ENCODE measurements around the gene MUC6. TPM values are rescaled to one million over a fixed set of nuclear protein-coding genes. Genes with fewer than 3 reads are reported as not detected.
A peak's percentile ranks its signal among the peaks of the same experiment; 100 is the strongest.

Gene MUC6
- total RNA-seq, 1 donor from 2014 or later = not detected

DNA sequence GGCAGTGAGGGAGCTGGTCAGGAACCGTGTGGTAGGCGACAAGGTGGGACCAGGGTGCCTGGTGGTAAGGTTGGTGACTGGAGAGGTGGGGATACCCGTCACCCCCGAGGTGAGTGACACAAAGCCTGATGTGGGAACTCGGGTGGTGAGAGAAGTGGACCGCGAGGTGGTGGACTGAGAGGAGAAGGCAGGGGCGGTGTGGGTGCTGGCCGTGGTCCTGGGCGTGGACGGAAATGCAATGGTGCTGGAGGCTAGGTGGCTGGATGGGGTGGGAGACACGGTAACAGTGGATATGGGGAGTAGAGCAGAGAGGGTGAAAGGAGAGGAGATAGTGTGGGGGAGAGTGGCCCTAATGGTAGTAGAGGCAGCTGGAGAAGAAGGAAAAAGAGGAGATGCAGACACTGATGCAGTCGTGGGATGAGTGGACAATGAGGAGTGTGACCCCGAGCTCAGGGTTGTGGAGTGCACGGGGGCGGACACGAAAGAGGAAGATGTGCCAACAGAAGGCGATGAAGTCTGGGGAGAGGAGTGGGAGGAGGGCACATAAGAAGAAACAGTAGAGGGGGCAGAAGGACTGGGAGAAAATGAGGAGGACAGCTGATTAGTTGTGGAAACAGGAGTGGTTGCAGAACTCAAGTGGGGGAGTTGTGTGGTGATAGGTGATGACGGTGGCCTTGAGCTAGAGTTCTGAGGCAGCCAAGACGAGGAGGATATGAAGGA, 20.5 kb downstream of the MUC6 start:
- intact Hi-C loops (cut with DNase I) = no loop called here
- ATAC-seq (no peak), DNase-seq (ENCODE audit: missing footprints) (no peak)

DNA sequence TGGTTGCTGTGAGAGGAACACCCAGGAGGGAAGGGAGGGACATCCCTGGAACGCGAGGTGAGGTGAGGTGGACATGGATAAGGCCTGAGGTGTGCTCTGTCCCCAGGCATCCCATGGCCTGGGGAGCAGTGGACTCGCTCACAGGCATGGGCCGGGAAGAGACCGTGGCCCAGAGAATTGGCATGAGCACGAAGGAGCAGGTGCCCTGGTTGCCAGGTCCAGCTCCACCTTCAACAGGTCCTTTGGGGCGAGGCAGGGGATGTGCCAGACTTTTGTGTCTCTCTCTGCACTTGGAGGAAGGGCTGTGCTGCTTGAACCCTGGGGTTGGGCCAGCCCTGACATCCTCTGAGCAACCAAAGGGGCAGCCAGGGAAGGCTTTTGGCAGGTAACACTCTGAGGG, 21.5 kb downstream of the MUC6 start:
- intact Hi-C loops (cut with DNase I) = no loop called here
- no peak for ATAC-seq

DNA sequence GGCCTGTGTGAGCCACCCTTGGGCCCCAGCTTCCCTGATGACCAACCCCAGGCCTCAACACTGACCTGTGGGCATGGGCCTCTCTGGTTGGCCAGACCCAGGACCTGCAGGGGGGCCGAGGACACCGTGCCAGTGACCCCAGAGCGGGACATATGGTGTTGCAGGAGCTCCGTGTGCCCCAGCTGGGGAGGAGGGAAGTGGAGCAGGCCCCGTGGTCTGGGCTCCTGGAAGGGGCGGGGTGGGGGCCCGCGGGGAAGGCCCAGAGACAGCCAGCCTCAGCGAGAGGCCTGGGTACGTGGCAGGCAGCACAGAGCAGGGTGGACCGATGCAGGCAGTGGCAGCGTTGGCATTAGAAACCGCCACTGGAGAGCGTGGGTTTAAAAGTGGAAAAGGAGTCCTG, 22.2 kb downstream of the MUC6 start:
- intact Hi-C loops (cut with DNase I) = no loop called here
- DNase-seq (ENCODE audit: missing footprints) (no peak), ATAC-seq (no peak)

More for the DNA sequence above, 21.5 kb downstream of the MUC6 start:
- DNase-seq (ENCODE audit: missing footprints) = no peak

DNA sequence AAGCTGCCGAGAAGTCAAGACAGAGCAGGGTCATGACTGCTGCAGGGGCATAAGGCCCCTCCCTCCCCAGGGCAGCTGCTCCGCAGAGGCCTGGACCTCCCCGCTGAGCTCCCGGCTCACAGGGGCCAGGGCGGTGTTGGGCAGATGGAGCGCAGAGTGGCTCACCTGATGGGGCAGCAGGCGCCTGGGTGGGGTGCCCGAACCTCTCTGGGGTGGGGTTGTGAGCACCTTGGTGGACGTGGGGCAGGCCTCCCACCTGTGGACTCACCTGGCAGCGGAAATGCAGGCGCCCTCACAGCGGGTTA, 22.9 kb downstream of the MUC6 start:
- DNase-seq (ENCODE audit: missing footprints) (no peak), ATAC-seq (no peak)
- intact Hi-C loops (cut with DNase I) = no loop called here

DNA sequence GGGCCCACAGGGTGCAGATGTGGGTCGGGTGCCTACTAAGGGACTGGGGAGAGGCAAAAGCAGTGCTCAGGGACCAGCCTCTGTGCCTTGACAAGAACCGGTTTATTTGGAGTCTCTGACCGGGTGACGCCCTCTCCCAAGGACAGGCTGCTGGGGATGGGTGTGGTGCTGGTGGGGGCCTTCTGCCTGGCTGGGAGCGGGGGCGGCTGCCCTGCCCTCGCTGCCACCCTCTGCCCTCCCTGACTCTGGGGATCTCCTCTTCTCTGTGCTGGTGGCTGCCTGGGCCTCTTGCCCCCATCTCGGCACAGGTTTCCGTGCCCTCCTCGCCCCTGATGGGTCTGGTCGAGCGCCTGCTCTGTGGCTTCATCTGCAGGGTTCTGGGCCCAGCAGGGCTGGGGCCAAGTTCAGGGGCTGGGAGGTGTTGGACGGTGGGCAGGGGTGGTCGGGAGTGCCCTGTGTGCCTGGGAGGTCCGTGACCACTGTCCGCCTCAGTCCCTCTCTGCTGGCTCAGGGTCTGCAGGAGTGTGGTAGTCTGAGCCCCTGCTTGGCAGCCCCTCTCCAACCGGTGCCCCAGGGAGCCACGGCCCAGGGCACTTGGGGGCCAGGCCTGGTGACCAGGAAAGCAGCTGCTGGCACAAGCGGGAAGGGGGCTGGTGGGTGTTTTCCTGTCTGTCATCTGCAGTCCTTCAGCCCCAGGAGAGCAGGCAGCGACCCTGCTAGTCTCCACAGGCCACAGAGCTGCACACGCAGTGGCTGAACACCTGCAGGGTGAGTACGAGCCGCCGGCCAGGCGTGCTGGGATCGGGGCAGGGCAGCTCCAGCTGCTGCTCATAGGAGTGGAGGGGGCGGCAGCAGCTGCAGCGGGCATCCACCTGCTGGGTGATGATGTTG, 23.5 kb downstream of the MUC6 start:
- intact Hi-C loops (cut with DNase I) = no loop called here
- ATAC-seq (no peak), DNase-seq (ENCODE audit: missing footprints) (no peak)

DNA sequence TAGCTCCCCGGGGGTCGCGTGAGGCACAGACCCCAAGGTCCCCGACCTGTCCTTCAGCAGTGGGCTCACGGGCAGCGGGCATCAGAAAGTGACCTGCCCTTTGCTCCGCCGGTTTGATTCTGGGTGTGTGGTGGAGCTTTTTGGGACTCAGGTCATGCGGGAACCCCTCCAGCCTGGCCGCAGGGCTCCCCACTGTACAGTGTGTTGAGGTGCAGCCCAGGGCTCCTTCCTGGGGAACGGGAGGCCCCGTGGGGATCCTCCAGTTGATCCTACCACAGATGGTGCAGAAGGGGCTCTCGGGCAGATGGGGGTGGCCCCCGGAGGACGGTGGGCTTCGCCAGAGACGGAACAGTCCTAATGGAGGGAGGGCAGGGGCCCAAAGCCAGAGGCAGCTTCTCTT, 24.2 kb downstream of the MUC6 start:
- intact Hi-C loops (cut with DNase I) = no loop called here

DNA sequence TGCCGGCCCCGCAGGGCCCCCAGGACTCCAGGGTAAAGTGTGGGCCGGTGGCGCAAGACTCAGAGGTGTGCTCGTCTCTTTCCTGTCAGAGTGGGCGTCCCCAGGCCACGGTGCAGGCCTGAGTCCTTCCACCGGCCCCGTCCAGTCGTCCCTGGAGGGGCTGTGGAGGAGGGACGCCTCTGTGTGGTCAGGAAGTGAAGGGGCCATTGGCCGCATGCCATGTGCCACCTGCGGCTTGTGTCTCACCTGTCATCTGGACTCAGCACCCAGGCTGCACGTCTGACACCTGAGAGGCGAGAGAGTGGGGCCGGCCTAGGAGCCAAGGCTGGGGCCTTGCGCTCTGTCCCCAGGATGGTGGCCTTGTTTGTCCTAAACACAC, 25.2 kb downstream of the MUC6 start:
- no peak for DNase-seq (ENCODE audit: missing footprints)
- ATAC-seq = no peak
- intact Hi-C loops (cut with DNase I) = no loop called here

More for the DNA sequence above, 24.2 kb downstream of the MUC6 start:
- DNase-seq (ENCODE audit: missing footprints) (no peak), ATAC-seq (no peak)

DNA sequence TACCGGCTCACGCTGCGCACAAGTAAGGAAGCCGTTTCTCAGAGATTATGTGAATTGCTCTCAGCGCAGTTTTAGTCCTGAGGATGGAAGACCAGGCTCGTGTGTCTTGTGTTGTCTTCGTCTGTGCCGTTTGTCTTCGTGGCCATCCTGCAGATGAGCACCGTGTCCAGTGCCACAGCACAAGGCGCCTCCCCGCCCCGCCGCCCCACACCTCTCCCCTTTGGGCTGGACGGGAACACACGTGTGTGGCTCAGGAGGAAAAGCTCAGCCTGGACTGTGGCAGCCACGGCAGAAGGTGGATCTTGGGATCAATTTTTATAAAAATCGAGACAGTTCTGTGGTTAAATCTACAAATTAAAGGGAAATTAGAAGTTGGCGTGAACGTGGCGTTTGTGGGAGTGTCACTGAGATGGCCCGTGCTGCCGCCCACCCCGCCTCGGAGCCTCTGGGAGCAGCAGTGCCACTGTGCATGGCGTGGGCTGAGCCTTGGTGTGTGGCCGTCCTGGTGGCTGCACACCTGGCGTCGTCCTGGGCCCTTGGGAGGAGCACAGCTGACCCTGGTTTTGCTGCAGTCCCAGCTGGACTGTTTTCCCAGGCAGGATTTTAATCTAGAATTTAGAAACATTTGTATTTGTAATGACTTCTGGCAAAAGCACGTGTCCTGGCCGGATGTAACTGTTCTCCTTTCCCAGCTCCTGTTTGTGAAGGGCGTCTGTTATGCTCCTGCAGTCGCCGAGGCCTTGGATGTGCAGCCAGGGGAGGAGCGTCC, 25.8 kb downstream of the MUC6 start:
- ATAC-seq (no peak), DNase-seq (ENCODE audit: missing footprints) (no peak)
- intact Hi-C loops (cut with DNase I) = no loop called here

DNA sequence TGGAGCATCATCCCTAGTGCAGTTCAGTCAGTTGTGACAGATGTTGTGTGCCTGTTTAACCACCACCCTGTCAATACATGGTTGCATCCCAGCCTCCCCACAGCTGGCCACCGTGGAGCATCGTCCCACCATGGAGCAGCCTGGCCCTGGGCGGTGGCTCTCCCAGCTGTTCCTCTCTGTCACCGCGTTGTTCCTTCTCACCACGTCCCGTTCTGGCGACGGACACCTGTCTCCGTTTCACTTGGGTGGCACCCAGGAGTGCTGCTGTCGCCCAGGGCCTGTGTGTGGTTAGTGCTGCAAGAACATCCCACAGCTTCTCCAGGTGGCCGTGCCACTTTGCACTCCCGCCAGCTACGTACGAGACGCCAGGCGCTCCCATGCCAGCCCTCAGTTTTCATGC, 26.5 kb downstream of the MUC6 start:
- intact Hi-C loops (cut with DNase I) = no loop called here
- DNase-seq (ENCODE audit: missing footprints) (no peak), ATAC-seq (no peak)

DNA sequence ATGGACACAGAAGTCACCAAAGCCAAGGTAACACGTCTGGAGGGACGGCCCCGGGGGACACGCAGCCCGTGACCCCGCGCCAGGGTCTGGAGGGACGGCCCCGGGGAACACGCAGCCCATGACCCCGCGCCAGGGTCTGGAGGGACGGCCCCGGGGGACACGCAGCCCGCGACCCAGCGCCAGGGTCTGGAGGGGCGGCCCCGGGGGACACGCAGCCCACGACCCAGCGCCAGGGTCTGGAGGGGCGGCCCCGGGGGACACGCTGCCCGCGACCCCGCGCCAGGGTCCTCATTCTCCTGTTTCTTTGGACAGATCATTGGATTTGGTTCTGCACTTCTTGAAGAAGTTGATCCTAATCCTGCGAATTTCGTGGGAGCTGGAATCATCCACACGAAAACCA, 27.1 kb downstream of the MUC6 start:
- intact Hi-C loops (cut with DNase I) = no loop called here
- ATAC-seq (no peak), DNase-seq (ENCODE audit: missing footprints) (no peak)

DNA sequence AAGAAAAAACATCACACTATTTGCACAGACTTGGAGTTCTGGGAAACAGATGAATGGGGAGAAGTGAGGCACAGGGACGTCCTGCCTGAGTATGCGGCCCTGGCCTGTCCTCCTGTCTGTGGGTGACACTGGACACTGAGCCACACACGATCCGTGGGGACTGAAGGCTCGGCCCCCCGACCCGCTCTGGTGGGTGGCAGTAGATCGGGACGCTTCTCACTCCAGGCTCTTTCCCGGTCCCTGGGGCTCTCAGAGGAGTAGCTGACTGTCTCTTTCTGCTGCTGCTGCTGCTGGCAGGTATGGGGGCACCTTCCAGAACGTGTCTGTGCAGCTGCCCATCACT, 27.7 kb downstream of the MUC6 start:
- ATAC-seq (no peak), DNase-seq (ENCODE audit: missing footprints) (no peak)
- intact Hi-C loops (cut with DNase I) = no loop called here

DNA sequence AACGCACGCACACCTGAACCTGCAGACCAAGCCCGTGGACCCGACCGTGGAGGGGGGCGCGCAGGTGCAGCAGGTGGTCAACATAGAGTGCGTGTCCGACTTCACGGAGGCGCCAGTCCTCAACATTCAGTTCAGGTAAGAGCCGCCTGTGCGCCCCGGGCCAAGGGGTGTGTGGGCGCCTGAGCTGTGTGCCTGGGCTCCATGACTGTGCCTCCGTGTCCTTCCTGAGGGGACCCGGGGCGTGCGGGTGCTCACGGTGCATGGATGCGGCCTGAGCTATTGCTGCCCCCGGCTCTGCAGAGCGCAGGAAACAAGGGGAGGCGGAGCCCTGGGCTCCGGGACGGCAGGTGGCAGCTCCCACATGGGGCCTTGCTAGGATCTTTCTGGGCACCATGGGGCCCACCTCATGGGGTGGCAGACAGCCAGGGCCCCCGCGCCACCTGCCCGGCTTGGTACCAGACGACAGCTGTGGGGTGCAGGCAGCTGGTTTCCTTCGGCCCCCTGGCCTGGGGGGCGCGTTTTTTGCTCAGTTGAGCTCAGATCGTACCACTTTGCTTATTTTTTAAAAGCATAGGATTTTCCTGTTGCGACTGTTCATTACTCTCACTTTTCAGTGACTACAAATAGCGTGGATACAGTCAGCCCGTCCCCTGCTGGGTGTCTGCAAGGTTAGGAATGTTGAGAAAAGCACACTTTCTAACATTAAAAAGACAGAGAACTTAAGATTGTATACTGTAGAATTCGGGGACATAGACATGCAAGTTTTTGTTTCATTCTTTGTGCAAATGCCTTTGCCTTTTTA, 28.3 kb downstream of the MUC6 start:
- intact Hi-C loops (cut with DNase I) = no loop called here
- ATAC-seq (no peak), DNase-seq (ENCODE audit: missing footprints) (no peak)

DNA sequence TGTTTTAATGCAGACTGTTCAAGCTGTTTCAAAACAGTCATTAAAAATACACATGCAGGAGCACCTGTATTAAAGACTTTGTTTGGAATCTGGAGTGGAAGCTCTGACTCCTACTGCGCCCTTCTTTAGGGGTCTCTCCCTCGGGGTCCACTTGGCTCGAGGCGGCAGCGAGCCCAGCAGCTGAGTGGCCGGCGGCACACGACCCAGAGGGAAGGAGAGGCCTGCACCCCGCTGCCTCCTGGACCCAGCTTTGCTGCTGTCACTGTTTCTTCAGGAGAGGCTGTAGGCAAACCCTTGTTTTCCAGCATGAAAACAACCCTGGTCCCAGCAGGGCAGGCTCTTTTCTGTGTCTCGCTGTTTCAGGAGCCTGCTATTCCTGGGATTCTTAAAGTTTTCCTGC, 29.2 kb downstream of the MUC6 start:
- intact Hi-C loops (cut with DNase I) = no loop called here
- ATAC-seq (no peak), DNase-seq (ENCODE audit: missing footprints) (no peak)

DNA sequence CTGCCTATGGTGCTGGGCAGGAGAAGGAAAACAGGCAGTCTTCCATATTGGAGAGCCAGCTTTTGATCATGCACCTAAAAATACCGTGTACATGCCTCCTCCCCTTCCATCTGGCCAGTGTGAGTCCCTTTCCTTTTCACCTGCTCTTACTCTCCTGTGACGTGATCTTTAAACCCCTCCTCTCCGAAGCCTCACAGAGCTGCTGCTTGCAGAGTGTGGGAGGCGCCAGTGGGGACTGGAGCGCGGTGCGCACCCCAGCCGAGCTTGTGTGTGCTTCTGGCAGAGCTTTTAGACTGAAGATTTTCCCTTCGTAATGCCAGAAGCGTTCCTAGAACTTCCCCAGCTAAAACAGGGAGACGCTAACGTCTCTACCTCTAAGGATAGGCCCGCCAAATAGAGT, 29.8 kb downstream of the MUC6 start:
- peak; percentile 35 for ATAC-seq
- intact Hi-C loops (cut with DNase I) = no loop called here
- DNase-seq (ENCODE audit: missing footprints) = no peak

DNA sequence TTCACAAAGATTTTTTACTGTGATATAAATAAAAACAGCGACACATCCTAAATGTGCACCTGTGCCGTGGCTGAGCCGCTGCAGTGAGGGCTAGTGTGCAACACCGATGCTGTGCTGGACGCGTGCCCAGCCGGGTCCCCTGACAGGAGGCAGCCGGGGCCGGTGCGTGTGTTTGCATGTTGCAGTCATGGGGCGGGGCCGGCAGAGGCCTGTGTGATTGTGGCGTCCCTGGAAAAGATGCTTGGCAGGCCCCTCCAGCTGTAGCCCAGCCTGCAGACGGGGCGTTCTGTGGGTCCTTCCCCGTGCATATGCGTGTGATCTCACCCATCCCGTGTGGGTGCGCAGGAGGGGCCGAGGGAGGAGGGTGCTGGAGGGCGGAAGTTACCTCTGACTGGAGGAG, 30.6 kb downstream of the MUC6 start:
- intact Hi-C loops (cut with DNase I) = no loop called here
- DNase-seq (ENCODE audit: missing footprints) (no peak), ATAC-seq (no peak)

DNA sequence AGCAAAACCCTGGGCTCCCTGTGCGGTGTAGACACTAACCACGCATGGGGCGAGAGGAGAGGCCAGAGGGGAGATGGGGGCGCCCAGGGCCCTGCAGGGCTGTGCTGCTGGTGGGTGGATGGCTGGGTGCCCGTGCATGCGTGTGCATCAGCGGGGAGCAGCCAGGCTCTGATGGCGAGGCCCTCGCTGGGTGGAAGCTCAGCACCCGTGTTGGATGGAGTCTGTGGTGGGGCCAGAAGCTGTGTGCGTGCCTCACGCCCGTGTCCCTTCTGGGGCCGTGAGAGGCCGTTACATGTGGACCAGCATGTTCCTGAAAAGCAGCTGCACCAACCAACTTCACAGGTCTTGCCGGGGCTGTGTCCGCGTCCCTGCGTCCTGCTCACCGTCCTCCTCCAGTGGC, 33.4 kb downstream of the MUC6 start:
- intact Hi-C loops (cut with DNase I) = no loop called here
- ATAC-seq (no peak), DNase-seq (ENCODE audit: missing footprints) (no peak)

DNA sequence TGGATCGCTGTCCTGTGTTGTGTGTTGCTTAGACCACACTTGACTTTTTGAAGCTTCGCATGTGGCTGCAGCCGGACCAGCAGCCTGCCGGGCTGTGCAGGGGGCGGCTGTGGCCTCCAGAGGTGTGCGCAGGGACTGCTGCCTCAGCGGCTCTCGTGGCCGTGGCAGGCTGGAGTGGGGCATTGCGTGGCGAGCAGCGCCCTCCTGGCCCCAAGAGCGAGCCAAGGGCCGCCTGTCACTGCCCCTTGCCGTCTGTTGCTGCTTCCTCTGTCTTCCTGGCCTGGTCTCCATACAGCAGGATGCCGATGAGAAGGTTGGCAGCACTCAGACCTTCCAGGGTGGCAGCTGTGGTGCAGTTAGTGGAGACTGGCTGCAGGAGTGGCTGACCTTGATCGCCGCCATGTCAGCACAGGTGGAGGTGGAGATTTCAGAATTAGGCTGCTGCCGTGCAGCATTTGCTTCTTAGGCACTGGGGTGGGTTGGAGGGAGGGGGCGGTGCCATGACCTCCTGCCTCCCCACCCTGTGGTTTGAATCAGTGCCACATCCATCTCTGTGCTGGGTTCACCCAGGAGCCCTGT, 34.0 kb downstream of the MUC6 start:
- no peak for ATAC-seq
- intact Hi-C loops (cut with DNase I) = no loop called here
- DNase-seq (ENCODE audit: missing footprints) = no peak

DNA sequence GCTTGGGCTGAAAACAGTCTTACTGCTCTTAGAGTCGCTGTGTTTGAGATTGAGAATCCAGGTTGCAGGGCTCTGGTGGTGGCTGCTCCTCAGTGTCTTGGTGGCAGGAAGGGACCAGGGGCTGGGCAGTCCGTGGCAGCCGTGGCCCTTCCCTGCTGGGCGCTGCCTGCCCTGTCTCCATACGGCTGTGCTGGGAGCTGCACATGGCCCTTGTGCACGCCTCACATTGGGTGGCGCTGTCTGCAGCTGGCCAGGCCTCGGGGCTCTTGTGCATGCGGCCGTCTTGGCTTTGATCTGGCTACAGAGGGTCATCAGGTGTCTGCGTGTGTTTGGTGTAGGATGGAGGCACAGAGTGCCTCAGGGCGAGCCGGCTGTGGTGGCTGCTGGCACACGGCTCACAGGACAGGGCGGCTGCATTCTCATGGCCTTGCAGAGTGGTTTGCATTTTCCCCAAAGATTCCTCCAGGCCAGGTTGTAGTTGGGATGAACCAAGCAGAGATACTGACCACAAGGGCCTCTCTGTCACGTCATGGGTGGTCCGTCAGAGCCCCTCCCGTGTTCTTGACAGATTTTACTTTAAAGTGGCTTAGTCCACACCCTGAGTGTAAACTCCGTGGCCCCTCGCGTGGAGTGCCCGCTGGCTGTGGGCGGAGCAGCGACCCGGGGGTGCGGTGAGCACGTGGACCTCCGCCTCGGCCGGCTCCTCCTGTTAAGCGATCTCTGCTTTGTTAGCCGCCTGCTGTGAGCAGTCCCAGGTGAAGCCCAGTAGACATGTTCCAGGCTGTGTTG, 34.7 kb downstream of the MUC6 start:
- intact Hi-C loops (cut with DNase I) = no loop called here
- DNase-seq (ENCODE audit: missing footprints) (no peak), ATAC-seq (no peak)
